Measurements from ENCODE around the gene KIRREL2. TPM values are rescaled to one million over a fixed set of nuclear protein-coding genes. Genes with fewer than 3 reads are reported as not detected.

KIRREL2 gene
- total RNA-seq, 1 donor from 2014 or later = not detected

DNA sequence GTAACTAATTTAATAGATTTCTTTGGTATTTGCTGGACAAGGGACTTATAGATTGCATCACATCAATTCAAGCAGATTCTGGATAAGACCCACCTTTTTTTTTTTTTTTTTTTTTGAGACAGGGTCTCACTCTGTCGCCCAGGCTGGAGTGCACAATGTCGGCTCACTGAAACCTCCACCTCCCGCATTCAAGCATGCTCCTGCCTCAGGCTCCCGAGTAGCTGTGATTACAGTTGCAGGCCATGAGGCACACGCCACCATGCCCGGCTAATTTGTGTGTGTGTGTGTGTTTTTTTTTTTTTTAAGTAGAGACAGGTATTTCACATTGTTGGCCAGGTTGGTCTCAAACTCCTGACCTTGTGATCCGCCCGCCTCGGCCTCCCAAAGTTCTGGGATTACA is 39.9 kb upstream of the KIRREL2 start:
- no peak for DNase-seq (ENCODE audit: low read depth)
- TF ChIP-seq, protein P1, sequence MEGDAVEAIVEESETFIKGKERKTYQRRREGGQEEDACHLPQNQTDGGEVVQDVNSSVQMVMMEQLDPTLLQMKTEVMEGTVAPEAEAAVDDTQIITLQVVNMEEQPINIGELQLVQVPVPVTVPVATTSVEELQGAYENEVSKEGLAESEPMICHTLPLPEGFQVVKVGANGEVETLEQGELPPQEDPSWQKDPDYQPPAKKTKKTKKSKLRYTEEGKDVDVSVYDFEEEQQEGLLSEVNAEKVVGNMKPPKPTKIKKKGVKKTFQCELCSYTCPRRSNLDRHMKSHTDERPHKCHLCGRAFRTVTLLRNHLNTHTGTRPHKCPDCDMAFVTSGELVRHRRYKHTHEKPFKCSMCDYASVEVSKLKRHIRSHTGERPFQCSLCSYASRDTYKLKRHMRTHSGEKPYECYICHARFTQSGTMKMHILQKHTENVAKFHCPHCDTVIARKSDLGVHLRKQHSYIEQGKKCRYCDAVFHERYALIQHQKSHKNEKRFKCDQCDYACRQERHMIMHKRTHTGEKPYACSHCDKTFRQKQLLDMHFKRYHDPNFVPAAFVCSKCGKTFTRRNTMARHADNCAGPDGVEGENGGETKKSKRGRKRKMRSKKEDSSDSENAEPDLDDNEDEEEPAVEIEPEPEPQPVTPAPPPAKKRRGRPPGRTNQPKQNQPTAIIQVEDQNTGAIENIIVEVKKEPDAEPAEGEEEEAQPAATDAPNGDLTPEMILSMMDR (conservative IDR thresholded peaks at IDR 0.05; ENCODE audit: low read depth, low read length) = no peak
- H3K4me3 ChIP-seq (ENCODE audit: low read depth, low read length) = no peak overlapping the region

DNA sequence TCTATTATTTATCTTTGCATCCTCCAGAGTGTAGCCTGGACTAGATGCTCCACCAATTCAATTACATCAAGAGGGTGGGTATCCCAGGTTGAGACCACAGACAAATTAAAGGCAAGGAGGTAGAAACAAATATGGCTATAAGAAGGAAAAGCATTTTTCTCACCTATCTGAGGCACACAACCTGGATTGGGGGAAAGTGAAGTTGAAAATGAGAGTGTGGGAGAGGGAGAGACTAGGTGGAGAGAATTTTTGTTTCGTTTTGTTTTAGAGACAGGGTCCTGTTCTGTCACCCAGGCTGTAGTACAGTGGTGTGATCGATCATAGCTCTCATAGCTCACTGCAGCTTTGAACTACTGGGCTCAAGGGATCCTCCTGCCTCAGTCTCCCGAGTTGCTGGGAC is 38.3 kb upstream of the KIRREL2 start:
- H3K4me3 ChIP-seq (ENCODE audit: low read depth, low read length) = no peak overlapping the region
- DNase-seq (ENCODE audit: low read depth) = no peak
- TF ChIP-seq, protein P1 (conservative IDR thresholded peaks at IDR 0.05; ENCODE audit: low read depth, low read length) = no peak

DNA sequence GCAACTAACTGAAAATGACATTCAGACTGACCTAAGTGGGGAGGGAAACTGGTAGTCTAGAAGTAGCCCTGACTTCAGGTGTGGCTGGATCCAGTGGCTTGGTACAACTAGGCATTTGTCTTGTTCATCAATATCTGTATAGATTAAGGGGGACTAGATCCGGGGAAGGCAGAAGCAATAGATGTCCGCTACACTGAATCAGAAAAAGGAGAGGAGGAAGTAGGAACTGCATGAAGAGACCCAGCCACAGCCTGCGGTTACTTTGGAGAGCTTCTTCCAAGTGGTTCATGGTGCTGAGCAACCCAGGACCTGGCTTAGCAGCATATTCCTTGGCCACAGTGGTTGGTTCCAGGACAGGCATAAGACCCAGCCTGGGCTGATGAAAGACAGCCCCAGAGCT is 34.1 kb upstream of the KIRREL2 start:
- H3K4me3 ChIP-seq (ENCODE audit: low read depth, low read length) = no peak overlapping the region
- TF ChIP-seq, protein P1 (conservative IDR thresholded peaks at IDR 0.05; ENCODE audit: low read depth, low read length) = no peak
- no peak for DNase-seq (ENCODE audit: low read depth)

DNA sequence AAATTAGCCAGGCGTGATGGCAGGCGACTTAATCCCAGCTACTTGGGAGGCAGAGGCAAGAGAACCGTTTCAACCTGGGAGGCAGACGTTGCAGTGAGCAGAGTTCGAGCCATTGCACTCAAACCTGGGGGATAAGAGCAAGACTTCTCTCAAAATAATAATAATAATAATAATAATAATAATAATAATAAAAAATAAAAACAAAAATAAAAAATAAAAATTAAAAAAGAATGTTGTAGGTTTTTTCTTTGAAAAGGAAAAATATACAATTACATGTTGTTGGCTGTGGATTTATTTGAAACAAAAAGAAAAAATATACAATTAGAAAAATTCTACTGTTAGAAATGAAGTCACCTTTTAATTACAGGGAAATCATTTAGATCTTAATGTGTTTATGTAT is 32.6 kb upstream of the KIRREL2 start:
- H3K4me3 ChIP-seq (ENCODE audit: low read depth, low read length) = no peak overlapping the region
- TF ChIP-seq, protein P1 (conservative IDR thresholded peaks at IDR 0.05; ENCODE audit: low read depth, low read length) = no peak
- DNase-seq (ENCODE audit: low read depth) = no peak

DNA sequence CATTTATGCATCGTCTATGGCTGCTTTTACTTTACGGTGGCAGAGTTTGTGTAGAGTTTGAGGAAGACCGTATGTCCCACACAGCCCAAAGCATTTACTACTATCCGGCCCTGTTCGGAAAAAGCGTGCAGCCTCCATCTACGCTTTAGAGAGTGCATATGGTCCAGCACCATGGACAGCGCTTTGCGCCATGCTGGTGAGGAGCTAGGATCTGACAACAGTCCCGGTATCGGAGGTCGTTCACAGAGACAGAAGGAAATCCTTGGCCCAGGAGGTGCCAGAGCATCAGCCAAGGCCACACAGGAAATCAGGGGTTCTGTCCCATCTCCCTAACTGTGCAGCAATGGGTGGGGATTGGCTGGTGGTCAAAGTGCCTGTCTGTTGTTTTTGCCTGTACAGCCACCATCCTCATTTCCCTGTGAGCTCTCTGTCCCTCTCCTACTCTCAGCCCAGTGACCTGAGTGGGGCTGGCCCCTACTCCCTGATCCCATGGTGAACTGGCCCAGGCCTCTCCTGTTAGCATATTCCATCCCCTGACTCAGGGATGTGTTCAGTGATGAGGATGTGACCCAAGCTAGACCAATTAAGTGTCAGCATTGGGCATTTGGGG is 27.9 kb upstream of the KIRREL2 start:
- DNase-seq (ENCODE audit: low read depth) = no peak
- TF ChIP-seq, protein P1 (conservative IDR thresholded peaks at IDR 0.05; ENCODE audit: low read depth, low read length) = no peak
- no peak overlapping the region for H3K4me3 ChIP-seq (ENCODE audit: low read depth, low read length)

DNA sequence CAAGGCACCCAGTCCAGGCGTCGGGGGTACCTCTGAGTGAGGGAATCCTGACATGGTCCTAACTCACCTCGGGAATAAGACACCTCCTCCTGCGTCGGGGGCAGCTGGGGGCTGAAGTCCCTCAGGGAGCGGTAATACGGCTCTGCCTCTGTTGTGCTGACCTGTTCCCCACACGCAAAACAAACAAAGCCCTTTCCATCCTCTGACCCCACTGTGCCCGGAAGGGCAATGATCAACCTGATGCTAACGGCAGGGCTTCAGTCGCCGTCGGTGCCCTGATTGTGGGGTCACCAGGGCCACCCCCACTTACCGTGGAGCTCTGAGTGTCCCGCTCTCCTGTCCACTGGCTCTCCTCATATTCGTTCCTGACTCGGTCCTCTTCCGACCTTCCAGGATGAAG is 25.7 kb upstream of the KIRREL2 start:
- TF ChIP-seq, protein P1 (conservative IDR thresholded peaks at IDR 0.05; ENCODE audit: low read depth, low read length) = no peak
- H3K4me3 ChIP-seq (ENCODE audit: low read depth, low read length) = no peak overlapping the region
- DNase-seq (ENCODE audit: low read depth) = no peak

DNA sequence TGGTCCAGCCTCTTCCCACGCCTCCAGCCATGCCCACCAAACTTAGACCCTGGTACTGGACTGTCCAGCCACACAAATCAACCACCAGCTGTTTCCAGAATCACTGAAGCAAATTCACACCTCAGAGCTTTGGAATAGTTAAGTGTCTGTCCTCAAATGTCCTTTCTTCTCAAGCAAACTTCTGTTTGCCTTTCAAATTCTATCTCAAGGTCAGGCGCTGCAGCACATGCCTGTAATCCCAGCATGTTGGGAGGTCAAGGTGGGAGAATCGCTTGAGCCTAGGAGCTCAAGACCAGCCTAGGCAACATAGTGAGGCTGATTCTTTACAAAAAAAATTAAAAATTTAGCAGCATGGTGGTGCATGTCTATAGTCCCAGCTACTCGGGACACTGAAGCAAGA is 24.7 kb upstream of the KIRREL2 start:
- TF ChIP-seq, protein P1 (conservative IDR thresholded peaks at IDR 0.05; ENCODE audit: low read depth, low read length) = no peak
- DNase-seq (ENCODE audit: low read depth) = no peak
- no peak overlapping the region for H3K4me3 ChIP-seq (ENCODE audit: low read depth, low read length)
